PC-9 (cell line): ENCODE measurements around the gene CD74. TPM values are rescaled to one million over a fixed set of nuclear protein-coding genes. Genes with fewer than 3 reads are reported as not detected.

Source experiments
- BruUV-seq: library from RNA; stranded (reverse); fragments of 400-500 nt; replicated peaks from 2 replicates; lab custom pipeline; 2021; lab: Mats Ljungman, UMichigan
- CTCF ChIA-PET: fragments of 300-600 bp; sonication (Branson Sonifier 250); formaldehyde crosslinking; loops from one replicate; lab custom pipeline; 2022; ENCODE audit warnings: antibody characterized with exemption; lab: Charles Lee
- POLR2A ChIA-PET: fragments of 300-600 bp; sonication (Branson Sonifier 250); formaldehyde crosslinking; loops from one replicate; lab custom pipeline; 2022; ENCODE audit warnings: antibody characterized with exemption; ENCODE audit not compliant: unreplicated experiment; lab: Charles Lee
- DNase-seq, 2 experiments: peaks; one replicate each; pipeline versions ENCODE4 v3.0.0 to v3.0.0-alpha.2; 2015 to 2022; ENCODE audit warnings: mixed read lengths in 1 of 2
- H2AFZ ChIP-seq: fragments of 200-600 bp; sonication (generic); 2 replicates; pipeline ENCODE4 v1.8.1; 2017; ENCODE audit warnings: antibody characterized with exemption
- H3F3A ChIP-seq: fragments of 200-600 bp; sonication (generic); 2 replicates; pipeline ENCODE4 v1.8.1; 2017; ENCODE audit warnings: antibody characterized with exemption, mild to moderate bottlenecking, low read depth; ENCODE audit not compliant: insufficient read depth
- H3K27ac ChIP-seq: fragments of 200-600 bp; sonication (generic); 2 replicates; pipeline ENCODE4 v1.6.1; 2016; ENCODE audit warnings: mixed run types
- H3K27me3 ChIP-seq: fragments of 200-600 bp; sonication (generic); 2 replicates; pipeline ENCODE4 v1.6.1; 2016; ENCODE audit warnings: low read depth, mixed run types; ENCODE audit not compliant: insufficient read depth
- H3K36me3 ChIP-seq: fragments of 200-600 bp; sonication (generic); 2 replicates; pipeline ENCODE4 v1.6.1; 2016; ENCODE audit warnings: low read depth, mixed run types
- H3K4me1 ChIP-seq: fragments of 200-600 bp; sonication (generic); replicated peaks from 2 replicates; pipeline ENCODE4 v1.6.1; 2016; ENCODE audit warnings: mixed run types; ENCODE audit not compliant: insufficient read depth
- H3K4me2 ChIP-seq: fragments of 200-600 bp; sonication (generic); 2 replicates; pipeline ENCODE4 v1.6.1; 2017; ENCODE audit warnings: mixed run types
- H3K4me3 ChIP-seq: fragments of 200-600 bp; sonication (generic); 2 replicates; pipeline ENCODE4 v1.6.1; 2016; ENCODE audit warnings: mixed run types
- H3K79me2 ChIP-seq: fragments of 200-600 bp; sonication (generic); 2 replicates; pipeline ENCODE4 v1.6.1; 2017; ENCODE audit warnings: low read depth, mixed run types
- H3K9me2 ChIP-seq: fragments of 200-600 bp; sonication (generic); 2 replicates; pipeline ENCODE4 v1.8.1; 2017; ENCODE audit warnings: mild to moderate bottlenecking; ENCODE audit not compliant: insufficient read depth
- H3K9me3 ChIP-seq: fragments of 200-600 bp; sonication (generic); 2 replicates; pipeline ENCODE4 v1.8.1; 2016; ENCODE audit warnings: low read depth; ENCODE audit not compliant: insufficient read depth
- H4K20me1 ChIP-seq: fragments of 200-600 bp; sonication (generic); 2 replicates; pipeline ENCODE4 v1.8.1; 2017; ENCODE audit not compliant: insufficient read depth
- EZH2 ChIP-seq: fragments of 200-600 bp; sonication (generic); IDR thresholded peaks from 2 replicates; pipeline ENCODE4 v1.8.0; 2017; ENCODE audit warnings: antibody characterized with exemption, low read depth
- intact Hi-C: fragments of 100-400 bp; cut with micrococcal nuclease; formaldehyde crosslinking; loops from one replicate; pipeline ENCODE4 v1.10.0; 2022; ENCODE audit not compliant: unreplicated experiment
- total RNA-seq: library from RNA; stranded (reverse); gene quantifications from 2 replicates; pipeline ENCODE4 v1.2.3, GENCODE V29; 2021
- TF ChIP-seq, protein P1 (sequence below): fragments of 200-600 bp; sonication (generic); conservative IDR thresholded peaks from 2 replicates; pipeline ENCODE4 v1.6.1; 2017; ENCODE audit warnings: mixed run types, antibody characterized with exemption, mild to moderate bottlenecking, moderate library complexity

The CD74 gene
- total RNA-seq, 1 experiment from 2014 or later = 52.0 TPM

GRCh38 chr5:150391064-150391834 lies 21.5 kb downstream of the CD74 start:
- Histone ChIP-seq H2AFZ (no peak overlapping the region), H3K36me3 (no peaks in the 10 kb centered on the region), H3K79me2 (no peaks in the 10 kb centered on the region), H3F3A (0 out of 2 replicates have a peak, but pooled peaks cover 4% of the 10 kb centered on the region), H3K4me3 (no peak overlapping the region), H3K4me1 (no peaks in the 10 kb centered on the region), H3K27ac (no peak overlapping the region), H3K4me2 (no peak overlapping the region), H3K9me2 (no peaks in the 10 kb centered on the region), H3K9me3 (no peaks in the 10 kb centered on the region), H3K27me3 (no peaks in the 10 kb centered on the region), H4K20me1 (no peaks in the 10 kb centered on the region)
- ChIA-PET CTCF (no interaction called here), POLR2A (no interaction called here)
- no TSS peak for BruUV-seq
- intact Hi-C loops = no loop called here
- no peak for DNase-seq
- TF ChIP-seq, protein P1, sequence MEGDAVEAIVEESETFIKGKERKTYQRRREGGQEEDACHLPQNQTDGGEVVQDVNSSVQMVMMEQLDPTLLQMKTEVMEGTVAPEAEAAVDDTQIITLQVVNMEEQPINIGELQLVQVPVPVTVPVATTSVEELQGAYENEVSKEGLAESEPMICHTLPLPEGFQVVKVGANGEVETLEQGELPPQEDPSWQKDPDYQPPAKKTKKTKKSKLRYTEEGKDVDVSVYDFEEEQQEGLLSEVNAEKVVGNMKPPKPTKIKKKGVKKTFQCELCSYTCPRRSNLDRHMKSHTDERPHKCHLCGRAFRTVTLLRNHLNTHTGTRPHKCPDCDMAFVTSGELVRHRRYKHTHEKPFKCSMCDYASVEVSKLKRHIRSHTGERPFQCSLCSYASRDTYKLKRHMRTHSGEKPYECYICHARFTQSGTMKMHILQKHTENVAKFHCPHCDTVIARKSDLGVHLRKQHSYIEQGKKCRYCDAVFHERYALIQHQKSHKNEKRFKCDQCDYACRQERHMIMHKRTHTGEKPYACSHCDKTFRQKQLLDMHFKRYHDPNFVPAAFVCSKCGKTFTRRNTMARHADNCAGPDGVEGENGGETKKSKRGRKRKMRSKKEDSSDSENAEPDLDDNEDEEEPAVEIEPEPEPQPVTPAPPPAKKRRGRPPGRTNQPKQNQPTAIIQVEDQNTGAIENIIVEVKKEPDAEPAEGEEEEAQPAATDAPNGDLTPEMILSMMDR = no peak
- no peak for TF ChIP-seq EZH2

- no peaks in the 10 kb centered on the region for H3K9me2 ChIP-seq
- H2AFZ ChIP-seq = no peak overlapping the region
- no peaks in the 10 kb centered on the region for H3K36me3 ChIP-seq
- no peaks in the 10 kb centered on the region for H3K79me2 ChIP-seq
- no peaks in the 10 kb centered on the region for H3K27me3 ChIP-seq
- CTCF ChIA-PET = no interaction called here
- 0 out of 2 replicates have a peak, but pooled peaks cover 4% of the 10 kb centered on the region for H3F3A ChIP-seq
- H3K4me3 ChIP-seq = no peak overlapping the region
- H4K20me1 ChIP-seq = no peaks in the 10 kb centered on the region
- H3K9me3 ChIP-seq = no peaks in the 10 kb centered on the region
- TF ChIP-seq, protein P1 = no peak
- TF ChIP-seq EZH2 = no peak
- POLR2A ChIA-PET = no interaction called here
- intact Hi-C loops = no loop called here
- no peaks in the 10 kb centered on the region for H3K4me1 ChIP-seq
- no peak overlapping the region for H3K4me2 ChIP-seq
- no peak for DNase-seq
- H3K27ac ChIP-seq = no peak overlapping the region
- BruUV-seq = no TSS peak
These were observed 23.0 kb downstream of the CD74 start for GRCh38 chr5:150389531-150390266.

GRCh38 chr5:150386024-150386855 lies 26.5 kb downstream of the CD74 start:
- POLR2A ChIA-PET = no interaction called here
- peaks cover 4% of the 10 kb centered on the region; the same call in 1 of the 2 replicates for H3K36me3 ChIP-seq
- DNase-seq = no peak
- H3K9me3 ChIP-seq = no peaks in the 10 kb centered on the region
- TF ChIP-seq, protein P1 = no peak
- TF ChIP-seq EZH2 = no peak
- BruUV-seq = no TSS peak
- H3K9me2 ChIP-seq = no peaks in the 10 kb centered on the region
- H3K4me3 ChIP-seq = no peak overlapping the region
- H3K79me2 ChIP-seq = no peaks in the 10 kb centered on the region
- no peaks in the 10 kb centered on the region for H4K20me1 ChIP-seq
- intact Hi-C loops = no loop called here
- 0 out of 2 replicates have a peak, but pooled peaks cover 4% of the 10 kb centered on the region for H3F3A ChIP-seq
- H2AFZ ChIP-seq = no peak overlapping the region
- H3K4me1 ChIP-seq = no peaks in the 10 kb centered on the region
- no peak overlapping the region for H3K27ac ChIP-seq
- no peak overlapping the region for H3K4me2 ChIP-seq
- no peaks in the 10 kb centered on the region for H3K27me3 ChIP-seq
- CTCF ChIA-PET = no interaction called here
